D721Med (cell line): ENCODE results near the gene WDR4.
"Not testable (repeated sequence)": the region's sequence is repeated elsewhere in the genome, so short reads cannot be mapped to it uniquely, and the experiment has no call there.

ENCODE experiments used
- DNase-seq: peaks from one replicate; pipeline ENCODE4 v3.0.0; 2011; ENCODE audit warnings: low spot score; ENCODE audit not compliant: insufficient read length
- FAIRE-seq: peaks from 2 replicates; lab custom pipeline; 2011; peaks lifted over from hg19 to GRCh38; lab: Jason Lieb, UNC
- CTCF ChIP-seq: IDR thresholded peaks from 2 replicates; pipeline ENCODE4 v1.5.1; 2012; ENCODE audit warnings: mild to moderate bottlenecking, control low read depth; ENCODE audit not compliant: insufficient read depth; ENCODE audit errors: missing control alignments

The WDR4 gene

GRCh38 chr21:42851812-42852665 is 27.3 kb downstream of the WDR4 start:
- TF ChIP-seq CTCF, result no peak
- FAIRE-seq, result no peak
- DNase-seq, result no peak

GRCh38 chr21:42850866-42851391 is 28.4 kb downstream of the WDR4 start:
- DNase-seq, result no peak
- no peak for FAIRE-seq
- peak; percentile 30 for TF ChIP-seq CTCF

GRCh38 chr21:42850463-42850862 is 28.9 kb downstream of the WDR4 start:
- FAIRE-seq (no peak), DNase-seq (no peak)
- no peak for TF ChIP-seq CTCF

- no peak for TF ChIP-seq CTCF
- DNase-seq (no peak), FAIRE-seq (no peak)
Measured at GRCh38 chr21:42849759-42850412, 29.5 kb downstream of the WDR4 start.

- FAIRE-seq, result no peak
- no peak for DNase-seq
- no peak for TF ChIP-seq CTCF
Measured at GRCh38 chr21:42848932-42849758, 30.2 kb downstream of the WDR4 start.

- FAIRE-seq, DNase-seq: not testable (repeated sequence)
Measured at GRCh38 chr21:42848144-42848931, 31.0 kb downstream of the WDR4 start.
